GM18505 (cell line): ENCODE results near the gene PLSCR4.

Source experiments
- ATAC-seq: cut with Tn5 transposase; IDR thresholded peaks from one replicate; pipeline ENCODE4 v1.9.1; 2021; ENCODE audit not compliant: unreplicated experiment
- POLR2A ChIP-seq: IDR thresholded peaks from 4 replicates; pipeline ENCODE4 v1.6.1; 2011; ENCODE audit warnings: borderline replicate concordance; ENCODE audit not compliant: insufficient read depth, insufficient read length; ENCODE audit errors: extremely low read depth

Gene PLSCR4

DNA sequence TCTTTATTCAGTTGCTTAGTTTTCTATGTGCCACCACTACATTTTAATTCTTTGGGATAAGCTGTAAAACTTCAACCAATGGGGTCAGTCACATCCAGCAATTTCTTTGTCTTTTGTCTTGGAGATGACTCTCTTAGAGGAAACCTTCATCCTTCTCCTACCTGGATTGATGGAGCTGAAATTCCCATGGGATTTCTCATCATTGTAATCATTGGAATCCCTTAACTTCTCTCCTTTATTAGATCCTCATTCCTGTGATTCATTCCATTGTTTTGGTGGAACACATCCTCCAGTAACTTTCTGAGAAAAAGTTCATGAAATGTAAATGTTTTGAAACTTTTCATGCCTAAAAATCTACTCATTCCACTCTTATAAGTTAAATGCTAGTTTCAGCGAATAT lies 80.3 kb downstream of the PLSCR4 start:
- ATAC-seq = no peak

GRCh38 chr3:146169891-146170290 lies 81.0 kb downstream of the PLSCR4 start:
- no peak for TF ChIP-seq POLR2A
- ATAC-seq = no peak

More for the DNA sequence above, 80.3 kb downstream of the PLSCR4 start:
- TF ChIP-seq POLR2A = no peak

DNA sequence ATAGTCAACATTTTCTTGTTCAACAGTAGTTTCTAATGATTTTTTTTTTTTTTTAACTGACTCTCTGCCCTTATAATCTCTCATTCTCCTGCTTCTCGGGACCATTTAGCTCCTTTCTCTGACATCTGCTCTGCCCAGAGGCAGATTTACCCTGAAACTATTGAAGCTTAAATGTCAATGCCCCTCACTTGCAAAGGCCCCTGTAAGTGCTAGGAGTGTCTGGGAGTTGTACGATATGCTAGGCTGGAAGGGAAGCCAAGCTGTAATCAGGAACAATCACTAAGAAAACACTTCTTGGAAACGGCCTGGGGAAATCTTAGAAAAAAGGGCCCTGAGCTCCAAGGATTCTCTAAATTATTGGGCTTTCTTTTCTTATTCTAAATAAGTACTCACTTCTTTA lies 84.1 kb downstream of the PLSCR4 start:
- no peak for ATAC-seq
- no peak for TF ChIP-seq POLR2A

DNA sequence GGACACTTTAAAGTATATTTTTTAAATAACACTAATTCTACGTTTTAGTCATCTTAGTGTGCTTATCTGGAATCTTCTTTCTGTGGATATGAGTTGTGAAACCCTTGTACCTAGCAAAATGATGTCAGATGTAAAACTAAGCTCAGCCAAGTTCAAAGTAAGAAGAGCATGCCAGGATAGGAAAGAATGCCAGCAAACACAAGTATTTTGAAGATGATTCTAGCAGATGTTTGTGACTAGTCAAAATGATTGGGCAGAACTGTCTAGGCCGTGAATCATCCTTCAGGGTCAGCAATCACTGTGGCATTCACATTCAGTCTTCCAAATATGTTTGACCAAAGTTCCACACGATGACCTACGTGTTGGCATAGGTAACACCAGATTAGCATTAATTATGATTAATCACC lies 84.5 kb downstream of the PLSCR4 start:
- TF ChIP-seq POLR2A = no peak
- ATAC-seq = no peak

GRCh38 chr3:146165877-146166276 lies 85.0 kb downstream of the PLSCR4 start:
- no peak for TF ChIP-seq POLR2A
- ATAC-seq = no peak

DNA sequence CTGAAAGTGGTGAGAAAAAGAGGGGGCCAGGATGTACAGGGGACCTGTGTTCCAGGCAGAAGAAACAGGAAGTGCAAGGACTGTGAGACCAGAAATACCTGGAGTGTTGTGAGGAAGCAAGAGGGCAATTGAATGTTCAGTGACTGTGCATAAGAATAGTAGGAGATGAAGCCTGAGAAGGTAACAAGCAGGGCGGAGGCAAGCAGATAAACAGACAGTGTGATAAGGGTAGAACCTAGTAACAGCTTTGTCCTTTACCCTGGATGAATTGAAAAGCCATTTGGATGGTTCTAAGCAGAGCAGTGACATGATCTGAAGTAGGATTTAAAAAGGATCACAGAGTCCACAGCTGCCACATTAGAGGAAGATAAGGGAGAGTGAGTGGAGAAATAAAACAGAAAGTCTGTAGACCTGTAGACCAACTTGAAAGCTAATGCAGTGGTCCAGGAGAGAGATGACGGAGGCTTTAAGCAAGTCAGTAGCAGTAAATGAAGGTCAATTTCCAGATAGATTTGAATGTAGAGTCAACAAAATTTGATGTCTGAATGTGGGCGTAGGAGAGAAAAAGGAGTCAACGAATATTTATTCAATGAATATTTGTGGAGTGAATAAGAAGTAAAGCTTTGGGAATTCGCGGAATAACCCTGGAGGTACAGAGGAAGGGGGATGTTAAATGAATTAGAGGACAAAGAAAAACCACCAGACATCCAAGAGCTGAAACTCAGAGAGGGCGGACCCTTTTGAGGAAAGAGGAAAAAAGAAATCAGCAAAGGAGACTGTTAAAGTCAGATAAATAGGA lies 85.7 kb downstream of the PLSCR4 start:
- no peak for ATAC-seq
- no peak for TF ChIP-seq POLR2A

- no peak for TF ChIP-seq POLR2A
- ATAC-seq = no peak
Measured at GRCh38 chr3:146164506-146164905, 86.4 kb downstream of the PLSCR4 start.

GRCh38 chr3:146164071-146164470 lies 86.8 kb downstream of the PLSCR4 start:
- ATAC-seq = no peak
- TF ChIP-seq POLR2A = no peak

GRCh38 chr3:146163584-146163983 lies 87.3 kb downstream of the PLSCR4 start:
- TF ChIP-seq POLR2A = no peak
- no peak for ATAC-seq

DNA sequence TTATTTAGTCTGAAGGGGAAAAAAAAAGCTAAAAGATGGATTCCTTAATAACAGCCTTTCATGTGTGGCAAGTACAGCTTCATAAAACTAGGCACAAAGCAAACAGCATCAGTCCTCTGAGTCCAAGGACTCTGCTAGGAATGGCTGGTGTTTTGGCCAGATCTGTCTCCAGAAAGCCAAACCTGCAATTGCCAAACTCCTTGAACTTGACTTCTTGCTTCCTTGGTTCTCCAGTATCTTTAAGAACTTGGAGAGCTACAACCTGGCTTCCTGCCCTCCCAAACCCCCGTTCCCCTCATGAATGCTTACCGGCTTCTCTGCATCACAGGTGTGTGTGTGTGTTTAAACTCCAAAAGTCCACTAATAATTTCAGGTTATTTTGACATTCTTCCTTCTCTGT lies 88.3 kb downstream of the PLSCR4 start:
- ATAC-seq = no peak
- TF ChIP-seq POLR2A = no peak

GRCh38 chr3:146161663-146162002 lies 89.3 kb downstream of the PLSCR4 start:
- no peak for ATAC-seq
- TF ChIP-seq POLR2A = no peak

DNA sequence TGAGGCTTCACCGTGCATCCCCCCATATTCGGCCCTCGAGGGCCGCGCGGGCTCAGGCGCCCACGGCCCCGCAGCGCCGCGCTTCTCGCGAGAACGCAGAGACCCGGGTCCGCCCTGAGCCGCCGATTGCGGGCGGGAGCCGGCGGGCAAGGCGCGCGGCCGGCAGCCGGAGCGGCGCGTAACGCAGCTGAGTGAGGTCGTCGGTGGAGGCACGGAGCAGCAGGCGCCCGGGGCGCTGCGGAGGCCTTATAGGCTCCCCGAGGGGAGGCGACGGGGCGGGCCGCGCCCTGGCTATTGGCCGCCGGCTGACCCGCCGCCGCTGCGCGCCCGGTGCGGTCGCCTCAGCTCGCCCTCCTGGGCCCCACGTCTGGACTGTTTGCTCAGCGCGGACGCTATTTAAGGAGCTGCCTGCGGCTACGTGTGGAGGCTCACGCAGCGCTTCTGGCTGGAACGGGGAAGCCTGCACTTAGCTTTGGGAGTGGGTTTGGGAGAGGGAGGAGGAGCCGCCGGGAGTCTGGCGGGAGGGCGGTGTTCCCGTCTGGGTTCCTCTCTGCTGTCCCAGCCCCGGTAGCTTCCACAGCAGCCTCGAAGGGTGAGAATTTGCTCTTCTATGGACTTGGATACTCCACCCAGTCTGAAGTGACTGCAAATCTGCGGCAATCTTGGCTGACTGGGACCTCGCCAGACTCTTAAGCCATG lies 89.8 kb downstream of the PLSCR4 start, which contains the start of gene PLOD2:
PLOD2 (minus strand) TSS at position 221 of the 699 bp plus-strand sequence; CDS start at position 26, 195 bp downstream.
- no peak for TF ChIP-seq POLR2A
- ATAC-seq = peak; percentile 75

DNA sequence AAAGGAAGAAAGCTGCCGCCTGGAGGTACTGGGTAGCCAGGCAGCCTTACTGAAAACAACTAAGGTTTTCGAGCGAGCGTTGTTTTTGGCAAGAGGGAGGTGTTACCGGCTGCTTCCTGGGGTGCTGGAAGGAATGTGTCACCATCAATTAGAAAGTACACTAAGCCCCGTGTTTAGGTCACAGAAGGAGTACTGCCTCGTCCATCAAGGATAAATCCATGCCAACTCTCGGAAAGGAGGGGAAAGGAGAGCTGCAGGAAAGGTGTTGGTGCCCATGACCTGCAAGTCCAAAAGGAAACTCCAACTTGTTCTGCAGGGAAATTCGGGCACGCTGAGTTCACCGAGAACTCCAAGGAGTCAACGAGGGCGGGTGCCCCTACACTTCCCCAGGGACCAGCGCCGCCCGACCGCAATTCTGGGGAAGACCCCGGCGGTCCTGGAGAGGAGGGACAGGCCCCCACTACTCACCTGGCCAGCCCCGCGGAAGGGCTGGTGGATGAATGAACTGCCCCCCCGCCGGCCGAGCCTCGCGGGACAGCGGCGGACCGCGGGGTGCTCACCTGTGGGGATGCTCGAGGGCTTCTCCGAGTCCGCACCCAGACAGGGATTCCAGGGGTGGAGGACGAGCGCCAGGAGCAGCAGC lies 90.5 kb downstream of the PLSCR4 start:
- peak; percentile 25 for ATAC-seq
- no peak for TF ChIP-seq POLR2A

GRCh38 chr3:146159616-146160320 lies 91.1 kb downstream of the PLSCR4 start:
- no peak for TF ChIP-seq POLR2A
- no peak for ATAC-seq

GRCh38 chr3:146159037-146159436 lies 91.9 kb downstream of the PLSCR4 start:
- no peak for TF ChIP-seq POLR2A
- ATAC-seq = no peak
